ENCODE data around the gene NELL2. TPM values are rescaled to one million over a fixed set of nuclear protein-coding genes. Genes with fewer than 3 reads are reported as not detected.

The NELL2 gene
- total and polyA plus RNA-seq, 7 donors = 0.17 to 1.8 (median 0.30) TPM; not detected in 3

GRCh38 chr12:44526655-44527182 is 349.4 kb downstream of the NELL2 start:
- Histone ChIP-seq H3K4me1 (no peaks in the 10 kb centered on the region), H3K9me3 (no peaks in the 10 kb centered on the region), H3K27ac (no peak overlapping the region), H3K27me3 (ENCODE audit: insufficient read depth in 3 of 3, low read length in 2 of 3) (no peaks in the 10 kb centered on the region), H3K4me3 (no peak overlapping the region), H3K36me3 (ENCODE audit: insufficient read depth in 1 of 2, low read depth in 1 of 2) (no peaks in the 10 kb centered on the region)
- WGBS, 3 donors = 88 to 91% (median 89%) methylated on average over 9 of the region's 9 CpGs
- intact Hi-C loops (cut with DNase I) = no loop called here
- DNase-seq (no peak), ATAC-seq (no peak)
- TF ChIP-seq, protein P1, sequence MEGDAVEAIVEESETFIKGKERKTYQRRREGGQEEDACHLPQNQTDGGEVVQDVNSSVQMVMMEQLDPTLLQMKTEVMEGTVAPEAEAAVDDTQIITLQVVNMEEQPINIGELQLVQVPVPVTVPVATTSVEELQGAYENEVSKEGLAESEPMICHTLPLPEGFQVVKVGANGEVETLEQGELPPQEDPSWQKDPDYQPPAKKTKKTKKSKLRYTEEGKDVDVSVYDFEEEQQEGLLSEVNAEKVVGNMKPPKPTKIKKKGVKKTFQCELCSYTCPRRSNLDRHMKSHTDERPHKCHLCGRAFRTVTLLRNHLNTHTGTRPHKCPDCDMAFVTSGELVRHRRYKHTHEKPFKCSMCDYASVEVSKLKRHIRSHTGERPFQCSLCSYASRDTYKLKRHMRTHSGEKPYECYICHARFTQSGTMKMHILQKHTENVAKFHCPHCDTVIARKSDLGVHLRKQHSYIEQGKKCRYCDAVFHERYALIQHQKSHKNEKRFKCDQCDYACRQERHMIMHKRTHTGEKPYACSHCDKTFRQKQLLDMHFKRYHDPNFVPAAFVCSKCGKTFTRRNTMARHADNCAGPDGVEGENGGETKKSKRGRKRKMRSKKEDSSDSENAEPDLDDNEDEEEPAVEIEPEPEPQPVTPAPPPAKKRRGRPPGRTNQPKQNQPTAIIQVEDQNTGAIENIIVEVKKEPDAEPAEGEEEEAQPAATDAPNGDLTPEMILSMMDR (IDR thresholded peaks at IDR 0.05) = no peak

GRCh38 chr12:44525806-44526654 is 350.1 kb downstream of the NELL2 start:
- ATAC-seq = no peak
- TF ChIP-seq, protein P1 (IDR thresholded peaks at IDR 0.05) = no peak
- no peaks in the 10 kb centered on the region for H3K27me3 ChIP-seq (ENCODE audit: insufficient read depth in 3 of 3, low read length in 2 of 3)
- no peaks in the 10 kb centered on the region for H3K9me3 ChIP-seq
- intact Hi-C loops (cut with DNase I) = no loop called here
- no peak overlapping the region for H3K27ac ChIP-seq
- DNase-seq = no peak
- no peaks in the 10 kb centered on the region for H3K4me1 ChIP-seq
- 66 to 73% (median 66%) methylated on average over 4 of the region's 4 CpGs for WGBS, 3 donors
- no peak overlapping the region for H3K4me3 ChIP-seq
- no peaks in the 10 kb centered on the region for H3K36me3 ChIP-seq (ENCODE audit: insufficient read depth in 1 of 2, low read depth in 1 of 2)

- TF ChIP-seq, protein P1 (IDR thresholded peaks at IDR 0.05) = no peak
- 88 to 90% (median 89%) methylated on average over 2 of the region's 2 CpGs for WGBS, 3 donors
Observed at GRCh38 chr12:44523828-44524227, 352.3 kb downstream of the NELL2 start.

DNA sequence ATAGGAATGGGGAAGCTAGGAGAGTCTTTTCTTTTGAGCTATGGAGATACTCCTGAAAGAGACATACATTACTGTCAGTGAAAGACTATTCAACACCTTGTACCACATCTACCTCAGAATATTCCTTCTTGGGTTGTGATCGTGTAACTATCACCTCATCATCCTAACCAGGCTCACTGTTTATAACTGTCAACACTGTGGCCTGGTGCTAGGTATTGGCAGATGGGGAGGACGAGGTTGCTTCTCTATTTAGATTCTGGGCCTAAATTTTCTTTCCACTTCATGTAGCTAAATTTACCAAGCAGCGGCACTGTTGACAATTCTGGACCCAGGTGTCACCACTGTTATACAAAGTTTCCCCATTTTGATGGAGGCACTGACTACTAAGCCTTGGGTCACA is 354.4 kb downstream of the NELL2 start:
- Histone ChIP-seq H3K27me3 (ENCODE audit: insufficient read depth in 3 of 3, low read length in 2 of 3) (no peaks in the 10 kb centered on the region), H3K27ac (no peak overlapping the region), H3K4me1 (no peaks in the 10 kb centered on the region), H3K36me3 (ENCODE audit: insufficient read depth in 1 of 2, low read depth in 1 of 2) (no peaks in the 10 kb centered on the region), H3K9me3 (no peaks in the 10 kb centered on the region), H3K4me3 (no peak overlapping the region)
- WGBS, 3 donors = 78 to 84% (median 81%) methylated on average over 3 of the region's 3 CpGs
- TF ChIP-seq, protein P1 (IDR thresholded peaks at IDR 0.05) = no peak
- DNase-seq = no peak
- intact Hi-C loops (cut with DNase I) = no loop called here
- ATAC-seq = no peak

More at GRCh38 chr12:44523828-44524227, 352.3 kb downstream of the NELL2 start:
- Histone ChIP-seq H3K9me3 (no peaks in the 10 kb centered on the region), H3K4me3 (no peak overlapping the region), H3K27me3 (ENCODE audit: insufficient read depth in 3 of 3, low read length in 2 of 3) (no peaks in the 10 kb centered on the region), H3K36me3 (ENCODE audit: insufficient read depth in 1 of 2, low read depth in 1 of 2) (no peaks in the 10 kb centered on the region), H3K27ac (no peak overlapping the region), H3K4me1 (no peaks in the 10 kb centered on the region)
- no peak for DNase-seq
- intact Hi-C loops (cut with DNase I) = no loop called here
- no peak for ATAC-seq
